ENCODE measurements around the gene ANKS1B. TPM values are rescaled to one million over a fixed set of nuclear protein-coding genes. Genes with fewer than 3 reads are reported as not detected.

The ANKS1B gene
- total RNA-seq, 1 experiment from 2014 or later: 9.7 TPM

GRCh38 chr12:99427104-99427503 lies 557.6 kb downstream of the ANKS1B start:
- Histone ChIP-seq H3K9me3 (ENCODE audit: control insufficient read depth, insufficient read depth, low read depth, low read length) (no peaks in the 10 kb centered on the region), H3K36me3 (ENCODE audit: control insufficient read depth, insufficient read depth, low read length) (no peaks in the 10 kb centered on the region), H3K4me1 (ENCODE audit: control insufficient read depth, insufficient read depth, low read length) (no peaks in the 10 kb centered on the region), H3K27ac (ENCODE audit: low read length) (no peak overlapping the region), H3K27me3 (ENCODE audit: control insufficient read depth, insufficient read depth, low read length) (no peaks in the 10 kb centered on the region), H3K4me3 (ENCODE audit: low read depth in 2 of 2, low read length in 2 of 2) (no peak overlapping the region)
- intact Hi-C loops (cut with micrococcal nuclease; ENCODE audit: unreplicated experiment) (no loop called here), in situ Hi-C loops (cut with HindIII; ENCODE audit: low pct_unique_long_range_greater_than_20kb, low sequenced_read_pairs) (no loop called here)
- TF ChIP-seq TCF7L2 (IDR thresholded peaks at IDR 0.05; ENCODE audit: low read depth, low read length): no peak
- no peak for TF ChIP-seq POLR2AphosphoS5 (IDR thresholded peaks at IDR 0.05; ENCODE audit: low read depth, low read length)
- TF ChIP-seq SIN3A (IDR thresholded peaks at IDR 0.05; ENCODE audit: borderline replicate concordance, insufficient read depth, low read depth, low read length): no peak
- no peak for TF ChIP-seq CTCF (IDR thresholded peaks at IDR 0.05)
- no peak for TF ChIP-seq REST (IDR thresholded peaks at IDR 0.05; ENCODE audit: insufficient read depth in 1 of 2, low read depth in 2 of 2, low read length in 1 of 2)
- ChIA-PET CTCF (no interaction called here), POLR2A (no interaction called here)
- DNase-seq (ENCODE audit: low read depth, low spot score) (no peak), ATAC-seq (no peak)
- no TSS peak for BruUV-seq (replicated peaks)

GRCh38 chr12:99418379-99418778 lies 566.4 kb downstream of the ANKS1B start:
- H3K4me3 ChIP-seq (ENCODE audit: low read depth in 2 of 2, low read length in 2 of 2): no peak overlapping the region
- H3K4me1 ChIP-seq (ENCODE audit: control insufficient read depth, insufficient read depth, low read length): no peaks in the 10 kb centered on the region
- BruUV-seq (replicated peaks): no TSS peak
- in situ Hi-C loops (cut with HindIII; ENCODE audit: low pct_unique_long_range_greater_than_20kb, low sequenced_read_pairs) (no loop called here), intact Hi-C loops (cut with micrococcal nuclease; ENCODE audit: unreplicated experiment) (no loop called here)
- no peak overlapping the region for H3K27ac ChIP-seq (ENCODE audit: low read length)
- ATAC-seq: no peak
- no peaks in the 10 kb centered on the region for H3K9me3 ChIP-seq (ENCODE audit: control insufficient read depth, insufficient read depth, low read depth, low read length)
- TF ChIP-seq TCF7L2 (IDR thresholded peaks at IDR 0.05; ENCODE audit: low read depth, low read length): no peak
- TF ChIP-seq POLR2AphosphoS5 (IDR thresholded peaks at IDR 0.05; ENCODE audit: low read depth, low read length): no peak
- no peak for TF ChIP-seq CTCF (IDR thresholded peaks at IDR 0.05)
- TF ChIP-seq SIN3A (IDR thresholded peaks at IDR 0.05; ENCODE audit: borderline replicate concordance, insufficient read depth, low read depth, low read length): no peak
- no peak for TF ChIP-seq REST (IDR thresholded peaks at IDR 0.05; ENCODE audit: insufficient read depth in 1 of 2, low read depth in 2 of 2, low read length in 1 of 2)
- no peaks in the 10 kb centered on the region for H3K27me3 ChIP-seq (ENCODE audit: control insufficient read depth, insufficient read depth, low read length)
- ChIA-PET CTCF (no interaction called here), POLR2A (no interaction called here)
- H3K36me3 ChIP-seq (ENCODE audit: control insufficient read depth, insufficient read depth, low read length): no peaks in the 10 kb centered on the region
- DNase-seq (ENCODE audit: low read depth, low spot score): no peak
